Memory B cell (primary cell): ENCODE measurements around the gene ZNF324B.
A peak's percentile ranks its signal among the peaks of the same experiment; 100 is the strongest.
"Not testable (repeated sequence)": the region's sequence is repeated elsewhere in the genome, so short reads cannot be mapped to it uniquely, and the experiment has no call there.

Experiments
- ATAC-seq: fragments of 150-1000 bp; cut with Tn5 transposase; 2 replicates; pipeline ENCODE4 v1.10.0; 2021; ENCODE audit warnings: low read depth, mild to moderate bottlenecking, moderate library complexity
- DNase-seq, 2 donors: peaks; one replicate each; pipeline ENCODE4 v3.0.0; 2022; ENCODE audit warnings: low spot score in 2 of 2
- H3K27ac Mint-ChIP-seq: one replicate; pipeline ENCODE4 v1.8.0; 2022; ENCODE audit warnings: mild to moderate bottlenecking, moderate library complexity, mixed read lengths
- H3K27me3 Mint-ChIP-seq: one replicate; pipeline ENCODE4 v1.8.0; 2022; ENCODE audit warnings: mixed read lengths
- H3K36me3 Mint-ChIP-seq: one replicate; pipeline ENCODE4 v1.8.0; 2022; ENCODE audit warnings: mild to moderate bottlenecking, mixed read lengths
- H3K4me1 Mint-ChIP-seq: one replicate; pipeline ENCODE4 v1.8.0; 2022; ENCODE audit warnings: mixed read lengths
- H3K4me3 Mint-ChIP-seq: one replicate; pipeline ENCODE4 v1.8.0; 2022; ENCODE audit warnings: mild to moderate bottlenecking, moderate library complexity, mixed read lengths
- H3K9me3 Mint-ChIP-seq: one replicate; pipeline ENCODE4 v1.8.0; 2022; ENCODE audit warnings: mixed read lengths

ZNF324B gene

GRCh38 chr19:58439576-58440554 lies 11.6 kb upstream of the ZNF324B start, which contains the start of gene ZNF132:
Gene ZNF132 (minus strand): TSS chr19:58440153. CDS start chr19:58439821, 332 bp downstream.
- Mint-ChIP-seq H3K27ac (peak within 1 kb of the TSS; percentile 96), H3K4me1 (peaks cover 18% of the 10 kb centered on the region), H3K4me3 (peak within 1 kb of the TSS; percentile 99), H3K9me3 (peaks cover 27% of the 10 kb centered on the region), H3K27me3 (peaks cover 2% of the 10 kb centered on the region), H3K36me3 (peaks cover 42% of the 10 kb centered on the region)
- ATAC-seq = peak; percentile 96
- DNase-seq = peak; percentile 82 to 91

- H3K4me3 Mint-ChIP-seq = peak overlapping the region; percentile 99
- H3K27ac Mint-ChIP-seq = peak overlapping the region; percentile 96
- peaks cover 25% of the 10 kb centered on the region for H3K9me3 Mint-ChIP-seq
- H3K36me3 Mint-ChIP-seq = peaks cover 35% of the 10 kb centered on the region
- no peak for ATAC-seq
- no peak for DNase-seq
- H3K27me3 Mint-ChIP-seq = peaks cover 2% of the 10 kb centered on the region
- peaks cover 18% of the 10 kb centered on the region for H3K4me1 Mint-ChIP-seq
These were observed 10.9 kb upstream of the ZNF324B start for GRCh38 chr19:58440556-58440955.

- not testable (repeated sequence) for H3K27me3 Mint-ChIP-seq, H3K27ac Mint-ChIP-seq, ATAC-seq, H3K4me3 Mint-ChIP-seq, DNase-seq
- Mint-ChIP-seq H3K9me3 (peaks cover 17% of the 10 kb centered on the region), H3K36me3 (peaks cover 22% of the 10 kb centered on the region), H3K4me1 (peaks cover 13% of the 10 kb centered on the region)
These were observed 8.4 kb upstream of the ZNF324B start for GRCh38 chr19:58442986-58443385.

GRCh38 chr19:58448860-58449259 lies 2.6 kb upstream of the ZNF324B start:
- H3K4me3 Mint-ChIP-seq, DNase-seq, H3K27ac Mint-ChIP-seq, H3K36me3 Mint-ChIP-seq, H3K9me3 Mint-ChIP-seq, ATAC-seq: not testable (repeated sequence)
- Mint-ChIP-seq H3K4me1 (peaks cover 13% of the 10 kb centered on the region), H3K27me3 (peaks cover 13% of the 10 kb centered on the region)

GRCh38 chr19:58449980-58450379 lies 1.4 kb upstream of the ZNF324B start:
- peaks cover 11% of the 10 kb centered on the region for H3K27me3 Mint-ChIP-seq
- not testable (repeated sequence) for H3K27ac Mint-ChIP-seq, H3K4me3 Mint-ChIP-seq, H3K9me3 Mint-ChIP-seq, ATAC-seq, DNase-seq
- H3K4me1 Mint-ChIP-seq = peaks cover 13% of the 10 kb centered on the region
- H3K36me3 Mint-ChIP-seq = peaks cover 10% of the 10 kb centered on the region

GRCh38 chr19:58450856-58451357 lies 515 bp upstream of the ZNF324B start:
- Mint-ChIP-seq H3K4me1 (peaks cover 13% of the 10 kb centered on the region), H3K27me3 (peaks cover 11% of the 10 kb centered on the region), H3K9me3 (peaks cover 6% of the 10 kb centered on the region), H3K27ac (peak overlapping the region; percentile 87), H3K36me3 (peaks cover 10% of the 10 kb centered on the region), H3K4me3 (peak overlapping the region; percentile 87)
- ATAC-seq (no peak), DNase-seq (no peak)

- peaks cover 5% of the 10 kb centered on the region for H3K36me3 Mint-ChIP-seq
- ATAC-seq (no peak), DNase-seq (no peak)
- H3K27ac Mint-ChIP-seq = no peak overlapping the region
- no peaks in the 10 kb centered on the region for H3K27me3 Mint-ChIP-seq
- H3K4me3 Mint-ChIP-seq = no peak overlapping the region
- H3K4me1 Mint-ChIP-seq = peaks cover 13% of the 10 kb centered on the region
- H3K9me3 Mint-ChIP-seq = peaks cover 2% of the 10 kb centered on the region
These were observed 2.3 kb downstream of the ZNF324B start for GRCh38 chr19:58453743-58454142.

- no peaks in the 10 kb centered on the region for H3K27me3 Mint-ChIP-seq
- ATAC-seq = no peak
- no peaks in the 10 kb centered on the region for H3K9me3 Mint-ChIP-seq
- DNase-seq = no peak
- peaks cover 7% of the 10 kb centered on the region for H3K36me3 Mint-ChIP-seq
- peaks cover 13% of the 10 kb centered on the region for H3K4me1 Mint-ChIP-seq
- H3K4me3 Mint-ChIP-seq = no peak overlapping the region
- no peak overlapping the region for H3K27ac Mint-ChIP-seq
These were observed 3.9 kb downstream of the ZNF324B start for GRCh38 chr19:58455306-58455705.

GRCh38 chr19:58456111-58456510 lies 4.7 kb downstream of the ZNF324B start:
- no peak overlapping the region for H3K27ac Mint-ChIP-seq
- peaks cover 9% of the 10 kb centered on the region for H3K4me1 Mint-ChIP-seq
- no peaks in the 10 kb centered on the region for H3K27me3 Mint-ChIP-seq
- no peak for ATAC-seq
- DNase-seq = no peak
- H3K36me3 Mint-ChIP-seq = peaks cover 9% of the 10 kb centered on the region
- H3K9me3 Mint-ChIP-seq = no peaks in the 10 kb centered on the region
- no peak overlapping the region for H3K4me3 Mint-ChIP-seq

- peaks cover 7% of the 10 kb centered on the region for H3K36me3 Mint-ChIP-seq
- ATAC-seq (no peak), DNase-seq (no peak)
- no peaks in the 10 kb centered on the region for H3K4me1 Mint-ChIP-seq
- H3K9me3 Mint-ChIP-seq = no peaks in the 10 kb centered on the region
- no peak overlapping the region for H3K27ac Mint-ChIP-seq
- H3K4me3 Mint-ChIP-seq = no peak overlapping the region
- H3K27me3 Mint-ChIP-seq = no peaks in the 10 kb centered on the region
These were observed 8.6 kb downstream of the ZNF324B start for GRCh38 chr19:58460039-58460438.

- peaks cover 7% of the 10 kb centered on the region for H3K36me3 Mint-ChIP-seq
- no peak for DNase-seq
- H3K4me3 Mint-ChIP-seq = peak overlapping the region; percentile 85
- ATAC-seq = peak; percentile 3
- H3K27ac Mint-ChIP-seq = peak overlapping the region; percentile 67
- H3K9me3 Mint-ChIP-seq = no peaks in the 10 kb centered on the region
- peaks cover 13% of the 10 kb centered on the region for H3K4me1 Mint-ChIP-seq
- H3K27me3 Mint-ChIP-seq = no peaks in the 10 kb centered on the region
These were observed 14.8 kb downstream of the ZNF324B start for GRCh38 chr19:58466089-58466759.

- Mint-ChIP-seq H3K36me3 (peaks cover 7% of the 10 kb centered on the region), H3K4me3 (peak within 1 kb of the TSS; percentile 85), H3K27me3 (no peaks in the 10 kb centered on the region), H3K4me1 (peaks cover 13% of the 10 kb centered on the region), H3K9me3 (no peaks in the 10 kb centered on the region), H3K27ac (peak within 1 kb of the TSS; percentile 85)
- DNase-seq (peak; percentile 93 to 95), ATAC-seq (peak; percentile 97)
These were observed 15.6 kb downstream of the ZNF324B start, which contains the start of gene ZNF324 for GRCh38 chr19:58466760-58467589. Gene ZNF324 (plus strand): TSS chr19:58467080. CDS start chr19:58469186, 2,106 bp downstream.

GRCh38 chr19:58468216-58468839 lies 16.9 kb downstream of the ZNF324B start:
- Mint-ChIP-seq H3K27ac (no peak overlapping the region), H3K4me1 (peaks cover 13% of the 10 kb centered on the region), H3K9me3 (no peaks in the 10 kb centered on the region), H3K4me3 (peak overlapping the region; percentile 65), H3K36me3 (peaks cover 7% of the 10 kb centered on the region), H3K27me3 (no peaks in the 10 kb centered on the region)
- DNase-seq (no peak), ATAC-seq (no peak)
